Measurements from ENCODE around the gene PEX14.

- no peak for TF ChIP-seq EZH2 (IDR thresholded peaks at IDR 0.05; ENCODE audit: low read depth, unreplicated experiment)
- TF ChIP-seq EZH2phosphoT487 (IDR thresholded peaks at IDR 0.05; ENCODE audit: unreplicated experiment): no peak
- no peak for TF ChIP-seq CTCF (conservative IDR thresholded peaks at IDR 0.05; ENCODE audit: low read depth in 2 of 2)
- no peak for TF ChIP-seq POLR2AphosphoS5 (IDR thresholded peaks at IDR 0.05; ENCODE audit: low read depth)
Observed at GRCh38 chr1:10646347-10646861, 171.7 kb downstream of the PEX14 start.

Measured in GM23338 (cell line).